ENCODE data around the gene MAN1A2. TPM values are rescaled to one million over a fixed set of nuclear protein-coding genes. Genes with fewer than 3 reads are reported as not detected.

The MAN1A2 gene
- total and polyA plus RNA-seq, 8 donors = 3.5 to 83.2 (median 17.0) TPM

DNA sequence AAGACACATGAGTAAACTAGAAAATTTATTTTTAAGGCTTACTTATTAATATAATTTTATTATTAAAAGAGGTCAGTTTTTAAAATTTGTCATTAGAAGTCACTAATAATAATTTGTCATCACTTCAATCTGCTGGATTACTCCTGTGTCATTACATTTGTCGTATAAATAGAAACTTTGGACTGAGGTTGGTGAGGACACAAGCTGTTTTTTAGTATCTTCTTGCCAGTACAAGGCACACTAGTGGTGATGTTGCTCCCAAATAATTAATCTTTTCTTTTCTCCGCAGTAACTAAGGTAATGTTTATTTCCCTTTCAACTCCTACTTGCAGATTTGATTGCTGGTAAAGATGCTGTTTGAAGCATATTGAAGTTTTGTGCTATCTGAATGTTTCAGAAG is 179.2 kb downstream of the MAN1A2 start:
- no peak overlapping the region for H3K4me3 ChIP-seq
- intact Hi-C loops (cut with DNase I; ENCODE audit: low total_unique reads) = no loop called here

DNA sequence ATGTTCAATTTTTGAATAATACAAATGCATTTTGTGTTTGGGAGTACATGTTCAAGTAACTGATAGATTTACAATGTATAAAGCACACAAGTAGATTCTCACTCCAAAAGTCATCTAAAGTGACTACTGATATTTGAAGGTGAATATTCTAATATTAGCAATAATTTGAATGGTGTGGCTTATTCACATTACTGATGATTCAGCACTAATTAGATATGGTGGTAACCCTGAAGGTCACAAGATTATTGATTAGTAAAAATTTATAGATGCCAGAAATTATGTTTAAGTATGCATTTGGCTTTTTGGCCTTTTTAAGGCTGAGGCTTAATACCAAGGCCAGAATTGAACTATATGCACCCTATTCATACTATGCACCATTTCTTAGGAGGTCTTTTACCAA is 186.2 kb downstream of the MAN1A2 start:
- H3K27ac ChIP-seq = no peak overlapping the region
- H3K36me3 ChIP-seq = no peaks in the 10 kb centered on the region
- H3K9me3 ChIP-seq = no peaks in the 10 kb centered on the region
- no peaks in the 10 kb centered on the region for H3K4me1 ChIP-seq
- TF ChIP-seq EP300 (IDR thresholded peaks at IDR 0.05) (no peak), POLR2AphosphoS5 (IDR thresholded peaks at IDR 0.05) (no peak), POLR2A (IDR thresholded peaks at IDR 0.05) (no peak)
- TF ChIP-seq, protein P1, sequence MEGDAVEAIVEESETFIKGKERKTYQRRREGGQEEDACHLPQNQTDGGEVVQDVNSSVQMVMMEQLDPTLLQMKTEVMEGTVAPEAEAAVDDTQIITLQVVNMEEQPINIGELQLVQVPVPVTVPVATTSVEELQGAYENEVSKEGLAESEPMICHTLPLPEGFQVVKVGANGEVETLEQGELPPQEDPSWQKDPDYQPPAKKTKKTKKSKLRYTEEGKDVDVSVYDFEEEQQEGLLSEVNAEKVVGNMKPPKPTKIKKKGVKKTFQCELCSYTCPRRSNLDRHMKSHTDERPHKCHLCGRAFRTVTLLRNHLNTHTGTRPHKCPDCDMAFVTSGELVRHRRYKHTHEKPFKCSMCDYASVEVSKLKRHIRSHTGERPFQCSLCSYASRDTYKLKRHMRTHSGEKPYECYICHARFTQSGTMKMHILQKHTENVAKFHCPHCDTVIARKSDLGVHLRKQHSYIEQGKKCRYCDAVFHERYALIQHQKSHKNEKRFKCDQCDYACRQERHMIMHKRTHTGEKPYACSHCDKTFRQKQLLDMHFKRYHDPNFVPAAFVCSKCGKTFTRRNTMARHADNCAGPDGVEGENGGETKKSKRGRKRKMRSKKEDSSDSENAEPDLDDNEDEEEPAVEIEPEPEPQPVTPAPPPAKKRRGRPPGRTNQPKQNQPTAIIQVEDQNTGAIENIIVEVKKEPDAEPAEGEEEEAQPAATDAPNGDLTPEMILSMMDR (IDR thresholded peaks at IDR 0.05) = no peak
- H3K4me3 ChIP-seq = no peak overlapping the region
- intact Hi-C loops (cut with DNase I; ENCODE audit: low total_unique reads) = no loop called here
- DNase-seq = no peak
- no peaks in the 10 kb centered on the region for H3K27me3 ChIP-seq

More for the DNA sequence above, 179.2 kb downstream of the MAN1A2 start:
- Histone ChIP-seq H3K4me1 (peaks cover 0 to 8% (median 2%) of the 10 kb centered on the region in 4 donors), H3K27ac (no peak overlapping the region), H3K9me3 (no peaks in the 10 kb centered on the region), H3K27me3 (no peaks in the 10 kb centered on the region), H3K36me3 (no peaks in the 10 kb centered on the region)
- DNase-seq = no peak
- no peak for TF ChIP-seq EP300 (IDR thresholded peaks at IDR 0.05)
- TF ChIP-seq, protein P1 (IDR thresholded peaks at IDR 0.05) = no peak
- no peak for TF ChIP-seq POLR2A (IDR thresholded peaks at IDR 0.05)
- no peak for TF ChIP-seq POLR2AphosphoS5 (IDR thresholded peaks at IDR 0.05)
- 74 to 85% (median 83%) methylated on average over 2 of the region's 2 CpGs for WGBS, 5 donors

DNA sequence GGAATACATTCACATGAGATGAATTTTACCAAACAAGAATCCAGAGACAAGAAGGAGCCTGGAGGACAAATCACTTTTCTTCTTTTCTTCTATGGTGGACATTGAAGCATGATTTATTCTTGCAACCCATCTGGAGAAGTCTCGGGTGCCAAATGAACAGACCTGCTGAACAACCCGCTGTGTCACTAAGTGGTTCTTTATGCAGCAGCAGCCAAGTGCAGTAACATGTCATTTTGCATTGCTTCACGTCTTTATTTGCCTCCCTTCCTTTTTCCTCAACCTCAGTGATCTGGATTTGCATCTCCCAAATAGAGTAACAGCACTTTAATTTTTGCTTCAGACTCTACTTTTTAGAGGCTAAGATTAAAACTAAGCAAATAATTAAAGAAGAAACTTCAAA is 188.6 kb downstream of the MAN1A2 start:
- H3K27ac ChIP-seq = no peak overlapping the region
- no peaks in the 10 kb centered on the region for H3K27me3 ChIP-seq
- no peak overlapping the region for H3K4me3 ChIP-seq
- no peaks in the 10 kb centered on the region for H3K36me3 ChIP-seq
- intact Hi-C loops (cut with DNase I; ENCODE audit: low total_unique reads) = no loop called here
- DNase-seq = no peak
- H3K4me1 ChIP-seq = peaks cover 0 to under 1% (median 0%) of the 10 kb centered on the region in 4 donors
- peaks cover 0 to 5% (median 0%) of the 10 kb centered on the region in 4 donors for H3K9me3 ChIP-seq
- TF ChIP-seq, protein P1 (IDR thresholded peaks at IDR 0.05) = no peak
- no peak for TF ChIP-seq POLR2AphosphoS5 (IDR thresholded peaks at IDR 0.05)
- TF ChIP-seq EP300 (IDR thresholded peaks at IDR 0.05) = no peak
- no peak for TF ChIP-seq POLR2A (IDR thresholded peaks at IDR 0.05)
- 71 to 82% (median 77%) methylated on average over 3 of the region's 3 CpGs for WGBS, 5 donors

DNA sequence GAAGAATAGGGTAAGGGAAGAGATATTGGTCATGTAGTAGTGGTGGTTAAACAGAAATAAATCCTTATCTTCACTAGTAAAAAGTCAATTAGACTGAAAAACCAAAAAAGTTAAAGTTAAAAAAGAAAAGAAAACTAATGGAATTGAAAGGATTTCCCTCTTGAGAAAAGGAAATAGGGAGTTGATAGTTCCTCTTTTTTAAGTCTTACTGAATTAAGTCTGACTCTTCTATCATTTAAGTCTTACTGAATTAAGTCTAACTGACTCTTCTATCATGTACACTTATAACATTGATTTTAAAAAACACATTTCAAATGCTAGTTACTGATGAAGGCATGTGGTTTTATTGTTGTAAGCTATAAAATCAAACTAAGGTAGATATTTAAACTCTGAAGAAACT is 189.1 kb downstream of the MAN1A2 start:
- Histone ChIP-seq H3K27me3 (no peaks in the 10 kb centered on the region), H3K9me3 (peaks cover 0 to 5% (median 0%) of the 10 kb centered on the region in 4 donors), H3K36me3 (no peaks in the 10 kb centered on the region), H3K27ac (no peak overlapping the region), H3K4me1 (peaks cover 0 to 5% (median 0%) of the 10 kb centered on the region in 4 donors), H3K4me3 (no peak overlapping the region)
- no peak for DNase-seq
- intact Hi-C loops (cut with DNase I; ENCODE audit: low total_unique reads) = no loop called here
- TF ChIP-seq EP300 (IDR thresholded peaks at IDR 0.05) (no peak), POLR2A (IDR thresholded peaks at IDR 0.05) (no peak), POLR2AphosphoS5 (IDR thresholded peaks at IDR 0.05) (no peak)
- TF ChIP-seq, protein P1 (IDR thresholded peaks at IDR 0.05) = no peak
